Esophagus squamous epithelium (tissue), 5 donors: ENCODE measurements around the gene EIF2AK3. TPM values are rescaled to one million over a fixed set of nuclear protein-coding genes. Genes with fewer than 3 reads are reported as not detected.
"Not testable (repeated sequence)": the region's sequence is repeated elsewhere in the genome, so short reads cannot be mapped to it uniquely, and the experiment has no call there.

ENCODE experiments used
- DNase-seq: peaks from one replicate; lab custom pipeline; 2025; lab: John Stamatoyannopoulos, UW
- H3K27ac ChIP-seq, 4 donors: fragments of 200-600 bp; sonication (generic); one replicate each; pipeline ENCODE4 v1.5.1; 2016 to 2019; ENCODE audit warnings: mild to moderate bottlenecking in 1 of 4
- H3K27me3 ChIP-seq, 4 donors: fragments of 200-600 bp; sonication (generic); 1 replicate in 3 of 4; 2 replicates in 1 of 4; pipeline versions ENCODE4 v1.5.1 to v1.6.0; 2017 to 2021; ENCODE audit warnings: antibody characterized with exemption in 1 of 4
- H3K36me3 ChIP-seq, 3 donors: fragments of 200-600 bp; sonication (generic); one replicate each; pipeline ENCODE4 v1.5.1; 2016 to 2019
- H3K4me1 ChIP-seq, 3 donors: fragments of 200-600 bp; sonication (generic); one replicate each; pipeline ENCODE4 v1.5.1; 2017 to 2019
- H3K4me3 ChIP-seq, 4 donors: fragments of 200-600 bp; sonication (generic); 1 replicate in 3 of 4; 2 replicates in 1 of 4; pipeline ENCODE4 v1.5.1; 2016 to 2019; ENCODE audit warnings: mild to moderate bottlenecking in 2 of 4, moderate library complexity in 1 of 4
- H3K9me3 ChIP-seq, 3 donors: fragments of 200-600 bp; sonication (generic); one replicate each; pipeline ENCODE4 v1.5.1; 2016 to 2019
- CTCF ChIP-seq, 6 experiments: fragments of 450-650 bp in 4 of 6; fragments of 200-600 bp in 2 of 6; sonication (generic) in 2 of 6; IDR thresholded peaks; one replicate each; pipeline ENCODE4 v1.5.1; 2016 to 2019; ENCODE audit warnings: antibody characterized with exemption in 6 of 6, mild to moderate bottlenecking in 4 of 6, moderate library complexity in 4 of 6
- POLR2A ChIP-seq, 4 donors: fragments of 450-650 bp; IDR thresholded peaks; one replicate each; pipeline ENCODE4 v1.6.1; 2017; ENCODE audit warnings: antibody characterized with exemption in 4 of 4, mild to moderate bottlenecking in 4 of 4, moderate library complexity in 3 of 4
- WGBS, 2 donors: methylation state at CpG; one replicate each; pipeline ENCODE4 v1.1.5; 2018; 5-methylcytosine and 5-hydroxymethylcytosine counted together
- intact Hi-C: fragments of 100-400 bp; cut with DNase I; formaldehyde crosslinking; loops from one replicate; pipeline ENCODE4 v1.15.0; 2022
- total RNA-seq, 4 donors: library from RNA; depleted of rRNA; stranded (reverse); fragments of >200 nt; gene quantifications; one replicate each; pipeline ENCODE4 v1.1.0, GENCODE V29; 2016
- donor health status: DM: yes; HTN: yes; CAD: no.

The EIF2AK3 gene
- total RNA-seq, 4 donors from 2014 or later = 12.2 to 16.9 (median 16.7) TPM

- intact Hi-C loops = no loop called here
- Histone ChIP-seq H3K27ac (no peak overlapping the region), H3K27me3 (no peaks in the 10 kb centered on the region), H3K36me3 (no peaks in the 10 kb centered on the region), H3K4me1 (no peaks in the 10 kb centered on the region), H3K4me3 (no peak overlapping the region), H3K9me3 (no peaks in the 10 kb centered on the region)
- TF ChIP-seq POLR2A (IDR thresholded peaks at IDR 0.05) = no peak
- TF ChIP-seq CTCF (IDR thresholded peaks at IDR 0.05) = no peak
- no peak for DNase-seq
- 68 to 82% methylated on average over 1 of the region's 1 CpG for WGBS, 2 donors
Observed at GRCh38 chr2:88651646-88652045, 24.4 kb upstream of the EIF2AK3 start.

GRCh38 chr2:88645291-88645882, 18.1 kb upstream of the EIF2AK3 start:
- H3K4me3 ChIP-seq, H3K4me1 ChIP-seq, DNase-seq, H3K27me3 ChIP-seq, H3K27ac ChIP-seq, intact Hi-C loops, H3K9me3 ChIP-seq, H3K36me3 ChIP-seq: not testable (repeated sequence)
- WGBS, 2 donors = 46 to 50% methylated on average over 2 of the region's 2 CpGs

- intact Hi-C loops = no loop called here
- H3K27me3 ChIP-seq = peaks cover 0 to 8% (median 0%) of the 10 kb centered on the region in 4 donors
- H3K9me3 ChIP-seq = no peaks in the 10 kb centered on the region
- TF ChIP-seq POLR2A (IDR thresholded peaks at IDR 0.05) = no peak
- TF ChIP-seq CTCF (IDR thresholded peaks at IDR 0.05) = no peak
- no peaks in the 10 kb centered on the region for H3K36me3 ChIP-seq
- H3K4me3 ChIP-seq = no peak overlapping the region
- no peak overlapping the region for H3K27ac ChIP-seq
- H3K4me1 ChIP-seq = no peaks in the 10 kb centered on the region
- WGBS, 2 donors = 65 to 69% methylated on average over 3 of the region's 3 CpGs
- no peak for DNase-seq
Observed at GRCh38 chr2:88642278-88642677, 15.0 kb upstream of the EIF2AK3 start.

GRCh38 chr2:88641330-88641729, 14.1 kb upstream of the EIF2AK3 start:
- H3K27ac ChIP-seq = no peak overlapping the region
- H3K27me3 ChIP-seq = peaks cover 0 to 8% (median 0%) of the 10 kb centered on the region in 4 donors
- H3K36me3 ChIP-seq = no peaks in the 10 kb centered on the region
- no peak for TF ChIP-seq POLR2A (IDR thresholded peaks at IDR 0.05)
- intact Hi-C loops = no loop called here
- no peaks in the 10 kb centered on the region for H3K9me3 ChIP-seq
- DNase-seq = no peak
- H3K4me1 ChIP-seq = no peaks in the 10 kb centered on the region
- 87 to 88% methylated on average over 3 of the region's 7 CpGs for WGBS, 2 donors
- H3K4me3 ChIP-seq = no peak overlapping the region

GRCh38 chr2:88639865-88640264, 12.6 kb upstream of the EIF2AK3 start:
- Histone ChIP-seq H3K9me3 (no peaks in the 10 kb centered on the region), H3K27me3 (peaks cover 0 to 8% (median 0%) of the 10 kb centered on the region in 4 donors), H3K27ac (no peak overlapping the region), H3K4me3 (no peak overlapping the region), H3K4me1 (no peaks in the 10 kb centered on the region), H3K36me3 (no peaks in the 10 kb centered on the region)
- TF ChIP-seq CTCF (IDR thresholded peaks at IDR 0.05) = no peak
- no peak for TF ChIP-seq POLR2A (IDR thresholded peaks at IDR 0.05)
- DNase-seq = no peak
- intact Hi-C loops = no loop called here
- WGBS, 2 donors = 73 to 74% methylated on average over 1 of the region's 1 CpG

- Histone ChIP-seq H3K27ac (no peak overlapping the region), H3K4me3 (no peak overlapping the region), H3K4me1 (no peaks in the 10 kb centered on the region), H3K27me3 (peaks cover 0 to 8% (median 0%) of the 10 kb centered on the region in 4 donors), H3K9me3 (no peaks in the 10 kb centered on the region), H3K36me3 (no peaks in the 10 kb centered on the region)
- TF ChIP-seq POLR2A (IDR thresholded peaks at IDR 0.05) = no peak
- no peak for TF ChIP-seq CTCF (IDR thresholded peaks at IDR 0.05)
- 25 to 35% methylated on average over 3 of the region's 3 CpGs for WGBS, 2 donors
- DNase-seq = no peak
- intact Hi-C loops = no loop called here
Observed at GRCh38 chr2:88638743-88639142, 11.5 kb upstream of the EIF2AK3 start.
